ENCODE measurements around the gene CCNB2.

Gene CCNB2

DNA sequence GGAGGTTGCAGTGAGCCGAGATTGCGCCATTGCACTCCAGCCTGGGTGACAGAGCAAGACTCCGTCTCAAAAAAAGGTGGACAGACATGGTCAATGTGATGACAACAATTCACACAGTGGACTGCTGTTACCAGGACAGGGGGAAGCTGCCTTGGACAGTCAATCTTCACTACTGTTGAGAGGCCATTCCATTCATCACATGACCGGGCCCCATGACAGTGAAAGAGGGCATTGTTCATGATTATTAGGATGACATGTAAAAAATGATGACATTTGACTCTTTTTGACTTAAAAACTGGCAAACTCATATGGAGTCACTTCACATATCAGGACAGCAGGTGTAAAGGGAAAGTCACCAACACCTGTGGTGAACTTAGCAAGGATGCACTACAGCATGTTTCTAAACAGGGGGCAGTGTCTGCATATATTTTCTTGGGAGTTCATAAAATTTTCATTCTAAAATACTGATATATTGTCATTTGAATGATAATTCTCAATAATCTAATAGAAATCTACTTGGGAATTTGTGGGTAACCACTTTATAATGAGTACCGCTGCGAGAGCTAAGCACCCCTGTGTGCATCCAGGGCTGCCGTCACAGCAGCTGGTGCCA is 67.4 kb downstream of the CCNB2 start:
- no peak for DNase-seq (ENCODE audit: low read depth)
- TF ChIP-seq, protein P1, sequence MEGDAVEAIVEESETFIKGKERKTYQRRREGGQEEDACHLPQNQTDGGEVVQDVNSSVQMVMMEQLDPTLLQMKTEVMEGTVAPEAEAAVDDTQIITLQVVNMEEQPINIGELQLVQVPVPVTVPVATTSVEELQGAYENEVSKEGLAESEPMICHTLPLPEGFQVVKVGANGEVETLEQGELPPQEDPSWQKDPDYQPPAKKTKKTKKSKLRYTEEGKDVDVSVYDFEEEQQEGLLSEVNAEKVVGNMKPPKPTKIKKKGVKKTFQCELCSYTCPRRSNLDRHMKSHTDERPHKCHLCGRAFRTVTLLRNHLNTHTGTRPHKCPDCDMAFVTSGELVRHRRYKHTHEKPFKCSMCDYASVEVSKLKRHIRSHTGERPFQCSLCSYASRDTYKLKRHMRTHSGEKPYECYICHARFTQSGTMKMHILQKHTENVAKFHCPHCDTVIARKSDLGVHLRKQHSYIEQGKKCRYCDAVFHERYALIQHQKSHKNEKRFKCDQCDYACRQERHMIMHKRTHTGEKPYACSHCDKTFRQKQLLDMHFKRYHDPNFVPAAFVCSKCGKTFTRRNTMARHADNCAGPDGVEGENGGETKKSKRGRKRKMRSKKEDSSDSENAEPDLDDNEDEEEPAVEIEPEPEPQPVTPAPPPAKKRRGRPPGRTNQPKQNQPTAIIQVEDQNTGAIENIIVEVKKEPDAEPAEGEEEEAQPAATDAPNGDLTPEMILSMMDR (conservative IDR thresholded peaks at IDR 0.05; ENCODE audit: low read depth, low read length), result no peak
- H3K4me3 ChIP-seq (ENCODE audit: low read length), result no peak overlapping the region

DNA sequence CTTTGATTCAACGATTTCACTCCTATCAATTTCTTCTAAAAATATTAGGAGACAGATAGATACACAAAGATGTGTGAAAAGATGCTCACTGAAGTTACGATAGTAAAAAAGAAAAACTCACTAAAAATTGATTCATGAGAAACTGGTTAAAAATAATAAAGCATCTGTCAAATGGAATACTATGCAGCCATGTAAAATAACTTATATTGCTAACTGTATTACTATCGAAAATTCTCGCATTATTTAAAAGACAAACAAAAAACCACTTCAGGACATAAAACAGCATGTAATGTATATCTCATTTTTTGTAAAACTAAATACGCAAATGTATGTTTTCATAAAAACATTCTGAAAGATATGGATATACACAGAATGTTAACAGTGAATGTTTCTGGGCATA is 68.2 kb downstream of the CCNB2 start:
- DNase-seq (ENCODE audit: low read depth), result no peak
- TF ChIP-seq, protein P1 (conservative IDR thresholded peaks at IDR 0.05; ENCODE audit: low read depth, low read length), result no peak
- no peak overlapping the region for H3K4me3 ChIP-seq (ENCODE audit: low read length)

DNA sequence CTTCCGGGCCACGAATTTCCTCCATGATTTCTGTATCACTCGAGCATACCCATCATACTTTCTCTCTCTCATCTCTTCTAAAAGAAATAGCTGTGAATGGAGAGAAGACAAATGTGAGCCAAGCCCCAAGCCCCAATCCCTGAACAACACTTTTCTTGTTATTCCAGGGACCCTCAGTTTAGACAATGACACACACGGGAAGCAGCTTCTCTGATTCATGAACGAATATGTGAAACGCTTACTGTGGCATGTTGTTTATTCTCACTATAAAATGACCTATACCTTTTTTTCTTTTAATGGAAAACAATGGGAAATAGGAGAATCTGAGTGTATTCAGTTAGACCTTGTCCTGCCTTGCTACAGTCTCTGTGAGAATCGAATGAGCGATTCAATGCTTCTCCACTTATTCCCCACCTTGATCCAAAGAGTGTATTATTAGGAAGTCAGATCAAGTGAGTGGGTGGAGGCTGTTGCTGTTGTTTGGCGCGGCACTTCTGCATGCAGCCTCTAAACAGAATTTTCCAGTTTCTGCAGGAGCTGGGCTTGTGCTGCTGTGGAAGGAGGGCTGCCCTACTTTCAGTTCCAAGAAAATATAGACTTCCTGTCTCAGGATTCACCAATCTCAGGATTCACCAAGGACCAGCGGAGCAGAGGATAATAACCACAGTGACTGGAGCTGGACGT is 69.3 kb downstream of the CCNB2 start:
- TF ChIP-seq, protein P1 (conservative IDR thresholded peaks at IDR 0.05; ENCODE audit: low read depth, low read length), result no peak
- no peak for DNase-seq (ENCODE audit: low read depth)

More for the DNA sequence above, 69.3 kb downstream of the CCNB2 start:
- H3K4me3 ChIP-seq (ENCODE audit: low read length), result no peak overlapping the region

All from retinal pigment epithelial cell (primary cell).